WTC11 (cell line): ENCODE results near the gene CCSER2. TPM values are rescaled to one million over a fixed set of nuclear protein-coding genes. Genes with fewer than 3 reads are reported as not detected.

Experiments used
- ATAC-seq: fragments of 200-7000 bp; cut with Tn5 transposase; 2 replicates; pipeline ENCODE4 v1.10.0; 2021; ENCODE audit warnings: mild to moderate bottlenecking, moderate library complexity
- CTCF ChIA-PET: fragments of 300-600 bp; sonication (Branson Sonifier 250); formaldehyde crosslinking; loops from one replicate; lab custom pipeline; 2021; ENCODE audit warnings: antibody characterized with exemption; lab: Charles Lee
- POLR2A ChIA-PET: fragments of 350-600 bp; sonication (Branson Sonifier 250); formaldehyde crosslinking; loops from one replicate; lab custom pipeline; 2021; ENCODE audit warnings: antibody characterized with exemption; lab: Charles Lee
- DNase-seq: peaks from one replicate; pipeline ENCODE4 v3.0.0; 2021; ENCODE audit warnings: low spot score
- H3K27ac Mint-ChIP-seq: 2 replicates; pipeline ENCODE4 v1.8.0; 2021; ENCODE audit warnings: mixed read lengths
- H3K27me3 Mint-ChIP-seq: 2 replicates; pipeline ENCODE4 v1.8.0; 2021; ENCODE audit warnings: low read depth, mild to moderate bottlenecking, moderate library complexity, mixed read lengths
- H3K36me3 Mint-ChIP-seq: 2 replicates; pipeline ENCODE4 v1.8.0; 2021; ENCODE audit warnings: mixed read lengths
- H3K4me1 Mint-ChIP-seq: 2 replicates; pipeline ENCODE4 v1.8.0; 2022; ENCODE audit warnings: mixed read lengths
- H3K4me3 Mint-ChIP-seq: 2 replicates; pipeline ENCODE4 v1.8.0; 2021; ENCODE audit warnings: mild to moderate bottlenecking, moderate library complexity, mixed read lengths
- H3K9me3 Mint-ChIP-seq: 2 replicates; pipeline ENCODE4 v1.8.0; 2021; ENCODE audit warnings: mixed read lengths
- ATF1 ChIP-seq: sonication (generic); formaldehyde crosslinking; IDR thresholded peaks from 2 replicates; pipeline ENCODE4 v1.8.1; 2023; ENCODE audit warnings: mild to moderate bottlenecking, moderate library complexity, missing genetic modification reagents
- CBFB ChIP-seq: sonication (generic); formaldehyde crosslinking; IDR thresholded peaks from 2 replicates; pipeline ENCODE4 v1.8.1; 2022; ENCODE audit warnings: mild to moderate bottlenecking, low read depth, missing genetic modification reagents
- CREM ChIP-seq: sonication (generic); formaldehyde crosslinking; IDR thresholded peaks from 2 replicates; pipeline ENCODE4 v1.8.1; 2022; ENCODE audit warnings: mild to moderate bottlenecking, missing genetic modification reagents, moderate library complexity
- EMX1 ChIP-seq: fragments of 250-450 bp; sonication (Bioruptor Pico); IDR thresholded peaks from 2 replicates; pipeline ENCODE4 v1.8.0; 2021; ENCODE audit warnings: mild to moderate bottlenecking
- FOXK1 ChIP-seq: sonication (generic); formaldehyde crosslinking; IDR thresholded peaks from 2 replicates; pipeline ENCODE4 v1.8.0; 2022; ENCODE audit warnings: mild to moderate bottlenecking, moderate library complexity, missing genetic modification reagents
- GABPB1 ChIP-seq: sonication (generic); formaldehyde crosslinking; IDR thresholded peaks from 2 replicates; pipeline ENCODE4 v1.8.1; 2023; ENCODE audit warnings: mild to moderate bottlenecking, missing genetic modification reagents
- GTF2I ChIP-seq: fragments of 250-450 bp; sonication (Bioruptor Pico); conservative IDR thresholded peaks from 2 replicates; pipeline ENCODE4 v1.4.0; 2021; ENCODE audit warnings: mild to moderate bottlenecking
- IRF2 ChIP-seq: sonication (generic); formaldehyde crosslinking; IDR thresholded peaks from 2 replicates; pipeline ENCODE4 v1.8.0; 2022; ENCODE audit warnings: low read depth, missing genetic modification reagents, borderline replicate concordance
- NFATC4 ChIP-seq: fragments of 250-450 bp; sonication (Bioruptor Pico); IDR thresholded peaks from 2 replicates; pipeline ENCODE4 v1.9.0; 2021; ENCODE audit warnings: mild to moderate bottlenecking
- NR1H2 ChIP-seq: sonication (generic); formaldehyde crosslinking; IDR thresholded peaks from 2 replicates; pipeline ENCODE4 v1.9.0; 2021; ENCODE audit warnings: mild to moderate bottlenecking, moderate library complexity, missing genetic modification reagents
- NR2C2 ChIP-seq: sonication (generic); formaldehyde crosslinking; IDR thresholded peaks from 2 replicates; pipeline ENCODE4 v1.8.0; 2022; ENCODE audit warnings: mild to moderate bottlenecking, missing genetic modification reagents
- OVOL2 ChIP-seq: fragments of 250-450 bp; sonication (Bioruptor Pico); IDR thresholded peaks from 2 replicates; pipeline ENCODE4 v1.9.0; 2021; ENCODE audit warnings: mild to moderate bottlenecking, borderline replicate concordance
- PRRX2 ChIP-seq: fragments of 250-450 bp; sonication (Bioruptor Pico); IDR thresholded peaks from 2 replicates; pipeline ENCODE4 v1.8.0; 2021; ENCODE audit warnings: mild to moderate bottlenecking
- RORB ChIP-seq: fragments of 250-450 bp; sonication (Bioruptor Pico); IDR thresholded peaks from 2 replicates; pipeline ENCODE4 v1.9.0; 2021; ENCODE audit warnings: mild to moderate bottlenecking
- ZBTB21 ChIP-seq: sonication (generic); formaldehyde crosslinking; IDR thresholded peaks from 2 replicates; pipeline ENCODE4 v1.8.1; 2023; ENCODE audit warnings: mild to moderate bottlenecking, missing genetic modification reagents, borderline replicate concordance
- ZNF121 ChIP-seq: sonication (generic); formaldehyde crosslinking; IDR thresholded peaks from 2 replicates; pipeline ENCODE4 v1.8.0; 2023; ENCODE audit warnings: missing genetic modification reagents
- ZNF219 ChIP-seq: sonication (generic); formaldehyde crosslinking; IDR thresholded peaks from 2 replicates; pipeline ENCODE4 v1.8.0; 2023; ENCODE audit warnings: missing genetic modification reagents, mild to moderate bottlenecking, borderline replicate concordance
- ZNF396 ChIP-seq: fragments of 250-450 bp; sonication (Bioruptor Pico); IDR thresholded peaks from 2 replicates; pipeline ENCODE4 v1.8.0; 2021; ENCODE audit warnings: mild to moderate bottlenecking, moderate library complexity, borderline replicate concordance
- ZNF416 ChIP-seq: fragments of 250-450 bp; sonication (Bioruptor Pico); IDR thresholded peaks from 2 replicates; pipeline ENCODE4 v1.9.0; 2021; ENCODE audit warnings: mild to moderate bottlenecking, inconsistent platforms
- total RNA-seq: library from RNA; stranded (reverse); gene quantifications from 3 replicates; pipeline ENCODE4 v1.2.3, GENCODE V29; 2021
- TF ChIP-seq, protein P1 (sequence below): sonication (generic); formaldehyde crosslinking; IDR thresholded peaks from 2 replicates; pipeline ENCODE4 v1.8.0; 2022; ENCODE audit warnings: mild to moderate bottlenecking, missing genetic modification reagents
- TF ChIP-seq, protein P2 (sequence below): sonication (generic); formaldehyde crosslinking; IDR thresholded peaks from 2 replicates; pipeline ENCODE4 v1.8.0; 2022; ENCODE audit warnings: mild to moderate bottlenecking, missing genetic modification reagents
- TF ChIP-seq, protein P3 (sequence below): sonication (generic); formaldehyde crosslinking; IDR thresholded peaks from 2 replicates; pipeline ENCODE4 v1.8.1; 2023; ENCODE audit warnings: mild to moderate bottlenecking, missing genetic modification reagents
- TF ChIP-seq, protein P4 (sequence below): sonication (generic); formaldehyde crosslinking; IDR thresholded peaks from 2 replicates; pipeline ENCODE4 v1.8.0; 2022; ENCODE audit warnings: mild to moderate bottlenecking, missing genetic modification reagents
- TF ChIP-seq, protein P5 (sequence below): sonication (generic); formaldehyde crosslinking; IDR thresholded peaks from 2 replicates; pipeline ENCODE4 v1.8.1; 2022; ENCODE audit warnings: mild to moderate bottlenecking, missing genetic modification reagents, moderate library complexity, borderline replicate concordance
- TF ChIP-seq, protein P6 (sequence below): sonication (generic); formaldehyde crosslinking; IDR thresholded peaks from 2 replicates; pipeline ENCODE4 v1.8.1; 2022; ENCODE audit warnings: low read depth, missing genetic modification reagents, borderline replicate concordance

Gene CCSER2
- total RNA-seq, 1 experiment from 2014 or later, result 30.6 TPM

DNA sequence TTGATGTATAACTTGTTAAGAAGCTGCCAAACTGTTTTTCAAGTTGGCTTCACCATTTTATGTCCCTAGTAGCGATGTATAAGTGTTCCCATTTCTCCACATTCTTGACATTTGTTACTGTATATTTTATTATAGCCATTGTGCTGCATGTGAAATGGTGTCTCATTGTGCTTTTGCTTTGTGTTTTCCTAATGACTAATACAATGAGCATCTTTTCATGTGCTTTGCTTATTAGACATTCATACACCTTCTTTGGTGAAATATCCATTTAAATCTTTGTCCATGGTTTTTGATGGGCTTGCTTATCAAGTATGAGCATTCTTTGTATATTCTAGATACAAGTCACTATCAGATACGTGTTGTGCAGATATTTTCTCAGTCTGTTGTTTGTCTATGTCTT, 203.0 kb downstream of the CCSER2 start:
- H3K27ac Mint-ChIP-seq, result no peak overlapping the region
- peaks cover 6% of the 10 kb centered on the region for H3K36me3 Mint-ChIP-seq
- H3K27me3 Mint-ChIP-seq, result peaks cover under 1% of the 10 kb centered on the region; the same call in 1 of the 2 replicates
- H3K4me1 Mint-ChIP-seq, result peaks cover 18% of the 10 kb centered on the region
- H3K4me3 Mint-ChIP-seq, result no peak overlapping the region
- H3K9me3 Mint-ChIP-seq, result peaks cover 19% of the 10 kb centered on the region
- ChIA-PET POLR2A (no interaction called here), CTCF (interaction anchor here (1.2 to 2.2 kb wide), 3 partner anchors 12 to 264 kb away, joined by 4 to 9 read pairs (median 8); no protein-coding TSS in a partner anchor)
- TF ChIP-seq, protein P1, sequence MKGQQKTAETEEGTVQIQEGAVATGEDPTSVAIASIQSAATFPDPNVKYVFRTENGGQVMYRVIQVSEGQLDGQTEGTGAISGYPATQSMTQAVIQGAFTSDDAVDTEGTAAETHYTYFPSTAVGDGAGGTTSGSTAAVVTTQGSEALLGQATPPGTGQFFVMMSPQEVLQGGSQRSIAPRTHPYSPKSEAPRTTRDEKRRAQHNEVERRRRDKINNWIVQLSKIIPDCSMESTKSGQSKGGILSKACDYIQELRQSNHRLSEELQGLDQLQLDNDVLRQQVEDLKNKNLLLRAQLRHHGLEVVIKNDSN (CRISPR knock-in tag), result no peak
- TF ChIP-seq ATF1 (CRISPR knock-in tag) (no peak), NR2C2 (CRISPR knock-in tag) (no peak), ZNF219 (CRISPR knock-in tag) (no peak), RORB (CRISPR knock-in tag) (no peak), GABPB1 (CRISPR knock-in tag) (no peak)
- TF ChIP-seq, protein P2, sequence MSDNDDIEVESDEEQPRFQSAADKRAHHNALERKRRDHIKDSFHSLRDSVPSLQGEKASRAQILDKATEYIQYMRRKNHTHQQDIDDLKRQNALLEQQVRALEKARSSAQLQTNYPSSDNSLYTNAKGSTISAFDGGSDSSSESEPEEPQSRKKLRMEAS (CRISPR knock-in tag), result no peak
- TF ChIP-seq, protein P3, sequence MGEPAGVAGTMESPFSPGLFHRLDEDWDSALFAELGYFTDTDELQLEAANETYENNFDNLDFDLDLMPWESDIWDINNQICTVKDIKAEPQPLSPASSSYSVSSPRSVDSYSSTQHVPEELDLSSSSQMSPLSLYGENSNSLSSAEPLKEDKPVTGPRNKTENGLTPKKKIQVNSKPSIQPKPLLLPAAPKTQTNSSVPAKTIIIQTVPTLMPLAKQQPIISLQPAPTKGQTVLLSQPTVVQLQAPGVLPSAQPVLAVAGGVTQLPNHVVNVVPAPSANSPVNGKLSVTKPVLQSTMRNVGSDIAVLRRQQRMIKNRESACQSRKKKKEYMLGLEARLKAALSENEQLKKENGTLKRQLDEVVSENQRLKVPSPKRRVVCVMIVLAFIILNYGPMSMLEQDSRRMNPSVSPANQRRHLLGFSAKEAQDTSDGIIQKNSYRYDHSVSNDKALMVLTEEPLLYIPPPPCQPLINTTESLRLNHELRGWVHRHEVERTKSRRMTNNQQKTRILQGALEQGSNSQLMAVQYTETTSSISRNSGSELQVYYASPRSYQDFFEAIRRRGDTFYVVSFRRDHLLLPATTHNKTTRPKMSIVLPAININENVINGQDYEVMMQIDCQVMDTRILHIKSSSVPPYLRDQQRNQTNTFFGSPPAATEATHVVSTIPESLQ (CRISPR knock-in tag), result no peak
- no peak for ATAC-seq
- no peak for DNase-seq

DNA sequence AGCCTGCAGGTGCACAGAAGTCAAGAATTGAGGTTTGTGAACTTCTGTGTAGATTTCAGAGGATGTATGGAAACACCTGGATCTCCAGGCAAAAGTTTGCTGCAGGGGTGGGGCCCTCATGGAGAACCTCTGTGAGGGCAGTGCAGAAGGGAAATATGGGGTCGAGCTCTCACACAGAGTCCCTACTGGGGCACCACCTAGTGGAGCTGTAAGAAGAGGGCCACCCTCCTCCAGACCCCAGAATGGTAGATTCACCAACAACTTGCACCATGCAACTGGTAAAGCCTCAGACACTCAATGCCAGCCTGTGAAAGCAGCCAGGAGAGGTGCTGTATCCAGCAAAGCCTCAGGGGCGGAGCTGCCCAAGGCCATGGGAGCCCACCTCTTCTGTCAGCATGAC, 205.8 kb downstream of the CCSER2 start:
- Mint-ChIP-seq H3K4me3 (no peak overlapping the region), H3K27ac (no peak overlapping the region), H3K27me3 (no peaks in the 10 kb centered on the region), H3K4me1 (peaks cover 28% of the 10 kb centered on the region), H3K9me3 (peaks cover 8% of the 10 kb centered on the region; the same call in 1 of the 2 replicates), H3K36me3 (peaks cover under 1% of the 10 kb centered on the region; the same call in 1 of the 2 replicates)
- peak; percentile 9; the same call in 1 of the 2 replicates for ATAC-seq
- ChIA-PET POLR2A (no interaction called here), CTCF (interaction anchor here (0.8 to 8.4 kb wide), 7 partner anchors 14 to 277 kb away, joined by 3 to 261 read pairs (median 8); no protein-coding TSS in a partner anchor)
- DNase-seq, result peak; percentile 24
- TF ChIP-seq, protein P4, sequence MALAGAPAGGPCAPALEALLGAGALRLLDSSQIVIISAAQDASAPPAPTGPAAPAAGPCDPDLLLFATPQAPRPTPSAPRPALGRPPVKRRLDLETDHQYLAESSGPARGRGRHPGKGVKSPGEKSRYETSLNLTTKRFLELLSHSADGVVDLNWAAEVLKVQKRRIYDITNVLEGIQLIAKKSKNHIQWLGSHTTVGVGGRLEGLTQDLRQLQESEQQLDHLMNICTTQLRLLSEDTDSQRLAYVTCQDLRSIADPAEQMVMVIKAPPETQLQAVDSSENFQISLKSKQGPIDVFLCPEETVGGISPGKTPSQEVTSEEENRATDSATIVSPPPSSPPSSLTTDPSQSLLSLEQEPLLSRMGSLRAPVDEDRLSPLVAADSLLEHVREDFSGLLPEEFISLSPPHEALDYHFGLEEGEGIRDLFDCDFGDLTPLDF, result no peak
- TF ChIP-seq GTF2I (CRISPR knock-in tag), result no peak
- no peak for TF ChIP-seq FOXK1
- TF ChIP-seq GABPB1 (CRISPR knock-in tag), result no peak
- no peak for TF ChIP-seq NR1H2
- TF ChIP-seq, protein P5, sequence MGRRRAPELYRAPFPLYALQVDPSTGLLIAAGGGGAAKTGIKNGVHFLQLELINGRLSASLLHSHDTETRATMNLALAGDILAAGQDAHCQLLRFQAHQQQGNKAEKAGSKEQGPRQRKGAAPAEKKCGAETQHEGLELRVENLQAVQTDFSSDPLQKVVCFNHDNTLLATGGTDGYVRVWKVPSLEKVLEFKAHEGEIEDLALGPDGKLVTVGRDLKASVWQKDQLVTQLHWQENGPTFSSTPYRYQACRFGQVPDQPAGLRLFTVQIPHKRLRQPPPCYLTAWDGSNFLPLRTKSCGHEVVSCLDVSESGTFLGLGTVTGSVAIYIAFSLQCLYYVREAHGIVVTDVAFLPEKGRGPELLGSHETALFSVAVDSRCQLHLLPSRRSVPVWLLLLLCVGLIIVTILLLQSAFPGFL (CRISPR knock-in tag), result no peak
- no peak for TF ChIP-seq CBFB (CRISPR knock-in tag)
- no peak for TF ChIP-seq CREM
- TF ChIP-seq OVOL2, result no peak
- no peak for TF ChIP-seq ZNF121
- no peak for TF ChIP-seq IRF2 (CRISPR knock-in tag)
- TF ChIP-seq ZNF416 (CRISPR knock-in tag), result no peak
- TF ChIP-seq ATF1 (CRISPR knock-in tag), result no peak
- no peak for TF ChIP-seq NFATC4 (CRISPR knock-in tag)
- TF ChIP-seq, protein P6, sequence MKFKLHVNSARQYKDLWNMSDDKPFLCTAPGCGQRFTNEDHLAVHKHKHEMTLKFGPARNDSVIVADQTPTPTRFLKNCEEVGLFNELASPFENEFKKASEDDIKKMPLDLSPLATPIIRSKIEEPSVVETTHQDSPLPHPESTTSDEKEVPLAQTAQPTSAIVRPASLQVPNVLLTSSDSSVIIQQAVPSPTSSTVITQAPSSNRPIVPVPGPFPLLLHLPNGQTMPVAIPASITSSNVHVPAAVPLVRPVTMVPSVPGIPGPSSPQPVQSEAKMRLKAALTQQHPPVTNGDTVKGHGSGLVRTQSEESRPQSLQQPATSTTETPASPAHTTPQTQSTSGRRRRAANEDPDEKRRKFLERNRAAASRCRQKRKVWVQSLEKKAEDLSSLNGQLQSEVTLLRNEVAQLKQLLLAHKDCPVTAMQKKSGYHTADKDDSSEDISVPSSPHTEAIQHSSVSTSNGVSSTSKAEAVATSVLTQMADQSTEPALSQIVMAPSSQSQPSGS (CRISPR knock-in tag), result no peak
- TF ChIP-seq, protein P3 (CRISPR knock-in tag), result no peak
- no peak for TF ChIP-seq ZNF396 (CRISPR knock-in tag)
- TF ChIP-seq PRRX2 (CRISPR knock-in tag), result no peak
- no peak for TF ChIP-seq EMX1
- no peak for TF ChIP-seq ZBTB21
